Thymus (tissue), 11 donors: Measurements from ENCODE around the gene GRIK2. TPM values are rescaled to one million over a fixed set of nuclear protein-coding genes. Genes with fewer than 3 reads are reported as not detected.

Experiments
- DNase-seq, 9 donors: peaks; one replicate each; pipeline ENCODE4 v3.0.0-alpha.2; 2013; ENCODE audit warnings: low spot score in 9 of 9, low read depth in 6 of 9, missing footprints in 1 of 9
- H3K27ac ChIP-seq, 2 donors: one replicate each; pipeline ENCODE4 v1.5.1; 2013; ENCODE audit warnings: control low read depth in 1 of 2, low read depth in 1 of 2, low read length in 1 of 2, mild to moderate bottlenecking in 1 of 2, moderate library complexity in 1 of 2
- H3K27me3 ChIP-seq, 2 donors: one replicate each; pipeline ENCODE4 v1.5.1; 2013; ENCODE audit warnings: low read length in 1 of 2; ENCODE audit not compliant: control insufficient read depth in 2 of 2, insufficient read depth in 1 of 2
- H3K36me3 ChIP-seq, 2 donors: one replicate each; pipeline ENCODE4 v1.5.1; 2013; ENCODE audit warnings: low read length in 1 of 2, mild to moderate bottlenecking in 1 of 2, moderate library complexity in 1 of 2; ENCODE audit not compliant: control insufficient read depth in 2 of 2, insufficient read depth in 2 of 2
- H3K4me1 ChIP-seq, 2 donors: one replicate each; pipeline ENCODE4 v1.5.1; 2013; ENCODE audit warnings: low read length in 2 of 2; ENCODE audit not compliant: control insufficient read depth in 2 of 2, insufficient read depth in 2 of 2
- H3K4me3 ChIP-seq, 2 donors: one replicate each; pipeline ENCODE4 v1.5.1; 2013; ENCODE audit warnings: low read length in 2 of 2, control low read depth in 1 of 2, mild to moderate bottlenecking in 1 of 2
- H3K9me3 ChIP-seq, 2 donors: one replicate each; pipeline ENCODE4 v1.5.1; 2013; ENCODE audit warnings: low read length in 1 of 2, mild to moderate bottlenecking in 1 of 2; ENCODE audit not compliant: control insufficient read depth in 2 of 2, insufficient read depth in 1 of 2
- WGBS: extraction: QIAGEN DNeasy Blood & Tissue Kit; methylation state at CpG from one replicate; pipeline ENCODE4 v1.1.7; 2013; 5-methylcytosine and 5-hydroxymethylcytosine counted together
- polyA plus RNA-seq: library from polyadenylated mRNA; stranded (reverse); fragments of 200-250 nt; gene quantifications from one replicate; pipeline ENCODE4 v1.2.3, GENCODE V29; 2013
- total RNA-seq: library from RNA; stranded (reverse); fragments of 120-200 nt; gene quantifications from one replicate; pipeline ENCODE4 v1.2.4, GENCODE V29; 2013
- donor health status: healthy.

The GRIK2 gene
- total and polyA plus RNA-seq, 2 donors, result under 0.01 to 0.18 TPM

GRCh38 chr6:101935732-101936131, 542.2 kb downstream of the GRIK2 start:
- no peak overlapping the region for H3K27ac ChIP-seq
- no peak for DNase-seq
- H3K27me3 ChIP-seq, result no peaks in the 10 kb centered on the region
- H3K36me3 ChIP-seq, result no peaks in the 10 kb centered on the region
- no peak overlapping the region for H3K4me3 ChIP-seq
- no peaks in the 10 kb centered on the region for H3K4me1 ChIP-seq
- 87% methylated on average over 1 of the region's 1 CpG for WGBS
- no peaks in the 10 kb centered on the region for H3K9me3 ChIP-seq

GRCh38 chr6:101936516-101936915, 543.0 kb downstream of the GRIK2 start:
- Histone ChIP-seq H3K4me1 (no peaks in the 10 kb centered on the region), H3K4me3 (no peak overlapping the region), H3K9me3 (no peaks in the 10 kb centered on the region), H3K36me3 (no peaks in the 10 kb centered on the region), H3K27me3 (no peaks in the 10 kb centered on the region), H3K27ac (no peak overlapping the region)
- WGBS, result 91% methylated on average over 1 of the region's 1 CpG
- DNase-seq, result no peak

GRCh38 chr6:101937108-101937507, 543.6 kb downstream of the GRIK2 start:
- no peak for DNase-seq
- H3K36me3 ChIP-seq, result no peaks in the 10 kb centered on the region
- no peaks in the 10 kb centered on the region for H3K9me3 ChIP-seq
- H3K27ac ChIP-seq, result no peak overlapping the region
- 93% methylated on average over 1 of the region's 1 CpG for WGBS
- H3K4me3 ChIP-seq, result no peak overlapping the region
- no peaks in the 10 kb centered on the region for H3K27me3 ChIP-seq
- H3K4me1 ChIP-seq, result no peaks in the 10 kb centered on the region

GRCh38 chr6:101940391-101940790, 546.9 kb downstream of the GRIK2 start:
- WGBS, result 89% methylated on average over 2 of the region's 2 CpGs
- Histone ChIP-seq H3K4me1 (no peaks in the 10 kb centered on the region), H3K9me3 (peaks cover 0 to 4% of the 10 kb centered on the region in 2 donors), H3K36me3 (no peaks in the 10 kb centered on the region), H3K27ac (no peak overlapping the region), H3K27me3 (no peaks in the 10 kb centered on the region), H3K4me3 (no peak overlapping the region)
- DNase-seq, result no peak

GRCh38 chr6:101956961-101957360, 563.5 kb downstream of the GRIK2 start:
- DNase-seq, result no peak
- Histone ChIP-seq H3K36me3 (no peaks in the 10 kb centered on the region), H3K9me3 (no peaks in the 10 kb centered on the region), H3K27me3 (no peaks in the 10 kb centered on the region), H3K4me3 (no peak overlapping the region), H3K27ac (no peak overlapping the region), H3K4me1 (no peaks in the 10 kb centered on the region)
- WGBS, result 75% methylated on average over 2 of the region's 2 CpGs

- Histone ChIP-seq H3K4me1 (no peaks in the 10 kb centered on the region), H3K27me3 (no peaks in the 10 kb centered on the region), H3K36me3 (no peaks in the 10 kb centered on the region), H3K9me3 (no peaks in the 10 kb centered on the region), H3K27ac (no peak overlapping the region), H3K4me3 (no peak overlapping the region)
- no peak for DNase-seq
- 93% methylated on average over 8 of the region's 8 CpGs for WGBS
Observed at GRCh38 chr6:101961357-101961756, 567.8 kb downstream of the GRIK2 start.

GRCh38 chr6:101980924-101981323, 587.4 kb downstream of the GRIK2 start:
- no peaks in the 10 kb centered on the region for H3K4me1 ChIP-seq
- H3K9me3 ChIP-seq, result no peaks in the 10 kb centered on the region
- no peak overlapping the region for H3K4me3 ChIP-seq
- H3K27ac ChIP-seq, result no peak overlapping the region
- H3K27me3 ChIP-seq, result no peaks in the 10 kb centered on the region
- no peak for DNase-seq
- no peaks in the 10 kb centered on the region for H3K36me3 ChIP-seq

- no peaks in the 10 kb centered on the region for H3K9me3 ChIP-seq
- no peak overlapping the region for H3K4me3 ChIP-seq
- no peaks in the 10 kb centered on the region for H3K4me1 ChIP-seq
- H3K27me3 ChIP-seq, result no peaks in the 10 kb centered on the region
- no peak for DNase-seq
- no peak overlapping the region for H3K27ac ChIP-seq
- WGBS, result 94% methylated on average over 3 of the region's 3 CpGs
- no peaks in the 10 kb centered on the region for H3K36me3 ChIP-seq
Observed at GRCh38 chr6:101986476-101986875, 593.0 kb downstream of the GRIK2 start.

- Histone ChIP-seq H3K4me3 (no peak overlapping the region), H3K9me3 (no peaks in the 10 kb centered on the region), H3K27ac (no peak overlapping the region), H3K36me3 (no peaks in the 10 kb centered on the region), H3K4me1 (no peaks in the 10 kb centered on the region), H3K27me3 (no peaks in the 10 kb centered on the region)
- DNase-seq, result no peak
- 70% methylated on average over 5 of the region's 5 CpGs for WGBS
Observed at GRCh38 chr6:101992286-101992685, 598.8 kb downstream of the GRIK2 start.

GRCh38 chr6:101994521-101994920, 601.0 kb downstream of the GRIK2 start:
- H3K9me3 ChIP-seq, result no peaks in the 10 kb centered on the region
- H3K4me3 ChIP-seq, result no peak overlapping the region
- no peak overlapping the region for H3K27ac ChIP-seq
- H3K4me1 ChIP-seq, result no peaks in the 10 kb centered on the region
- H3K27me3 ChIP-seq, result no peaks in the 10 kb centered on the region
- no peak for DNase-seq
- no peaks in the 10 kb centered on the region for H3K36me3 ChIP-seq
